ENCODE measurements around the gene GRK1.

GRCh38 chr13:113663934-113664333, 3.1 kb upstream of the GRK1 start:
- TF ChIP-seq POLR2A (IDR thresholded peaks at IDR 0.05; ENCODE audit: low read length) = no peak
- TF ChIP-seq GATA1 (IDR thresholded peaks at IDR 0.05; ENCODE audit: low read depth, low read length) = no peak

Measured in erythroblast (primary cell).